HG03378 (cell line): Measurements from ENCODE around the gene RBBP4.
"Not testable (repeated sequence)": the region's sequence is repeated elsewhere in the genome, so short reads cannot be mapped to it uniquely, and the experiment has no call there.

Source experiments
- ATAC-seq: cut with Tn5 transposase; IDR thresholded peaks from one replicate; pipeline ENCODE4 v1.9.1; 2021; ENCODE audit warnings: mild to moderate bottlenecking, moderate library complexity; ENCODE audit not compliant: unreplicated experiment

RBBP4 gene

DNA sequence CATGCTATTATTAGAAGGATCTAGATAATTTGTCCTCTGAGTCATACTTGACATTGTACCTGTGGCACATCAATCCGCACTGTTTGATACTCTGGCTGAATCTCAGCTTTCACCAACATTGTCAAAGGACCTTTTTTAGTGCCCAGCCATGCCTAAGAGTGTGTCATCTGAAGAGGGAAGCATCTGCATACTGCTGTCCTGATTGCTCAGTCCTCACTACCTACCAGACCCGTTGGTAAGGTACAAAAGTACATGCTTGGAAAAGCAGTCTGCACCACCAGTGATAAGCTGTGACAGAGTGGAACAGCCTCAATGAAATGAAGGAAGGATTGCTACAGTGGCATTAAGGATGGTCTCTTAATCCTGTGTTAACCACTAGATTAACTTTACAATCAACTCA lies 34.5 kb downstream of the RBBP4 start:
- ATAC-seq: no peak

DNA sequence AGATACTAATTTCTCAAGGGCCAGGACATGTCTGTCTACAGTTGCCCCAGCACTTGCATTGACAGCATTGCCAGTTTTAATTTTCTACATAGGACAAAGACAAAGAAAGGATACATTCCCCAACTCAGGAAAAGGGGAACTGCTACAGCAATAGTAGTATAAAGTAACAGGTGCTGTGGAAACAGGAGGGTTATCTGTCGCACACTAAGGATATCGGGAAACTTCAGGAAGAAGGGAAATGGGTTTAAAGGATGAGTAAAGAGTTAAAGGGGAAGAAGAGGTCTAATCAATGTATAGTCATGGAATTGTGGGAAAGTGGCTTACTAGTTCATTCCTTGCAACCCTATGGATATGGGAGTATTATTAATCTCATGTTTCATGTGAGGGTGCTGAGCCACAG lies 35.4 kb downstream of the RBBP4 start:
- no peak for ATAC-seq

DNA sequence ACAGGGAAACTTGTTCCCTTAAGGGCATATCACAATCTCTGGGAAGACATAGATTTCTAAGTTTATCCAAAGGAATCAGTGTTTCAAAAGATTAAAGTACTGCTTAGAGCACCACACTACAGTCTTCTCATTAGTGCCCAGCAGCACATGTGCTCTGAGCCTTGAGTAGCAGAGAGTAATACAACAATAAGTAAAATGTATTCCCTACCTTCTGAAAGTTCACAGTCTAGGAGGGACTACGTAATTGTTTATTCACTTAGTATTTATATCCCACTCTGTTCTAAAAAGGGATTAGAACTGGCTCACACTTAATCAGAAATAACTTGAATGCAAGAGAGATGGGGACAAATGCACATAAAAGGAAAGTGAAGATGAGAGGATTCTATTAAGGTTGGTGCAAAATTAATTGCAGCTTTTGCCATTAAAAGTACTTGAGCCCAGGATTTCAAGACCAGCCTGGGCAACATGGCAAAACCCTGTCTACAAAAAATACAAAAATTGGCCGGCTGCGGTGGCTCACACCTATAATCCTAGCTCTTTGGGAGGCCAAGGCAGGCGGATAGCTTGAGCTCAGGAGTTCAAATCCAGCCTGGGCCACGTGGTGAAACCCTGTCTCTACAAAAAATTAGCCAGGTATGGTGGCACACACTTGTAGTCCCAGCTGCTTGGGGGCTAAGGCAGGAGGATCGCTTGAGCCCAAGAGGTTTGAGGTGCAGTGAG lies 42.6 kb downstream of the RBBP4 start:
- ATAC-seq: no peak

GRCh38 chr1:32695098-32695904 lies 44.3 kb downstream of the RBBP4 start:
- no peak for ATAC-seq

DNA sequence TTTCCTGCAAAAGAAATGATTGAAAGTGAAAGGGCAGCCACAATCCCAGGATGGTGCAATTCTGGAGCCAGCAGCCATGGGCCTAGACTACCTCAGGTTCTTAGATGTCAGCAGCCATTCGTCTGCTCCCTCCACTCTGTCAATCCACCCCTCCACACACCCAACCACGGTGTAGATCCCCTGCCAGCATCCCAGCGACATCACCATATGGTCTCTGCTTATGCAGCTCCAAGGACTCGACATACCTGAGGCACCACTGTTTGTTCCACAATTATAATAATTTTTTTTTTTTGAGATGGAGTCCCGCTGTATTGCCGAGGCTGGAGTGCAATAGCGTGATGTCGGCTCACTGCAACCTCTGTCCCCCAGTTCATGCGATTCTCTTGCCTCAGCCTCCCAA lies 45.0 kb downstream of the RBBP4 start:
- ATAC-seq: no peak

DNA sequence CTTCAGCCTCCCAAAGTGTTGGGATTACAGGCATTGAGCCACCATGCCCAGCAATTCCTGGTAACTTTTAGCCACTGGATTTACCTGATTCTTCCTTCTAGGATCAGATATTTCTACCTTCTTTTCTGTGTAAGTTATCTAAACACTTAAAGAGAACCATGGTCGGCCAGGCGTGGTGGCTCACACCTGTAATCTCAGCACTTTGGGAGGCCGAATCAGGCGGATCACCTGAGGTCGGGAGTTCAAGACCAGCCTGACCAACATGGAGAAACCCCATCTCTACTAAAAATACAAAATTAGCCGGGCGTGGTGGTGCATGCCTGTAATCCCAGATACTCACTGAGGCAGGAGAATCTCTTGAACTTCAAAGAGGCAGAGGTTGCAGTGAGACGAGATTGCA lies 46.0 kb downstream of the RBBP4 start:
- ATAC-seq: not testable (repeated sequence)

DNA sequence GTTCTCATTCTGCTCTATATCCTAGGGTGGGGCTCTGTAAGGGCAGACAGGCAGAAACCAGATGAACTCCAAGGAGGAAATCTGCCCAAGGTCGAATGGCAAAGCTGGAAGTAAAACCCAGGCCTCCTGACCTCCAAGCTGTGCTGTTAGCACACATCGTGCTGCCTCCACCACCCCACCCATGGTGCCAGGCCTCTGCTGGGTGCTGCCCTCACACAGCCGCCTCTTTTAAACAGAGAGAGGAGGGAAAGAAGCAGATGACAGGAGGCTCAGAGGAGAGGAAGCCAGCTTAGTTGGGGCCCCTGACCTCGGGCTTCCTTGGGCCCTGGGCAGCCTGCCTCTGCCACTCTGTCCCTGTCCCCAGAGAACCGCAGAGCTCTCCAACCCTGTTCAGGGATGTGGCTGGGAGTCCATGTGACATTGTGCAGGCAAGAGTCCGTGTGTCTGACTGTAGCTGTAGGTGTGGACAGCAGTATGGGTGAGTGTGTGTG lies 50.5 kb downstream of the RBBP4 start:
- no peak for ATAC-seq

GRCh38 chr1:32701951-32702598 lies 51.1 kb downstream of the RBBP4 start:
- no peak for ATAC-seq

DNA sequence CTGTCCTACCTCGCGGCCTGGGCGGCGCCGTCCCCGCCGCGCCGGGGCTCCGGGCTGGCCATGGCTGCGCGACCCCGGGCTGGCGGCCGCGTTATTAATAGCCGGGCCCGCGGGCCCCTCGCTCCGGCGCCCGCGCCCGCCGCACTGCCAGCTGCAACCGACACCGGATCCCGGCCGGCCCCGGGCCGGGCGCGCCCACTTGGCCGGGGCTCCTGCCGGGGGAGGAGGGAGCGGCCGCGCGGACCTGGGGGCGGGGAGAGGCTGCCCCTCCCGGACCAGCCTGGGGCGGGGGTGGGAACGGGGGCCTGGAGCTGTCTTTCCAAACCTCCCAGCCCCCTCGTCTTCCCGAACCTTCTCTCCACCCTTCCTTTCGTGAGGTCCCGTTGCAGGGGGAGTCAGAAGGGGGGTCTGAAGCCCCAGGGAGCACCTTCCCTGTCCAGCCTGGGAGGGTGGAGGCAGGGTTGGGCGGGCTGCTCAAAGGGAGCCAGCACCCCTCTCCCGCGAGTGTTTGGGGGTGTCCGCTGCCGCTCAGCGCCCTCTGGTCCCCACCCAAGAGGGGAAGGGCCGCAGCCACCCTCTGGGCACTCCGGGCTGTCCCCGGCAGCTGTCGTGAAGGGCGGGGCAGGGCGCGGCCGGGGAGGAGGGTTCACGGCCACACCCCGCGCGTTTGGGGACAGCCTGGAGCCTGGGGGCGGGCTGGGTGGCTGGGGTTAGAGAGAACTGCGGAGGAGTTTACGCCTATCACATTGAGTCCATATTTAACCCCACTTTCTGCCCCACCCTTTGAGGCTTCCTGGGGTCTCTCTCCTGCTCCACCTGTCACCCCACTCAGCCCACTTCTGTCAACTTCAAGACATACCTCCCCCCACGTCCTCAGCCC lies 51.8 kb downstream of the RBBP4 start, which contains the start of gene SYNC:
Gene SYNC (minus strand): TSS at position 172 of the 880 bp plus-strand sequence. CDS start 110 bp downstream, at position 62.
- no peak for ATAC-seq

- ATAC-seq: no peak
Observed at GRCh38 chr1:32703479-32704291, 52.7 kb downstream of the RBBP4 start.

- ATAC-seq: no peak
Observed at GRCh38 chr1:32705516-32705915, 54.5 kb downstream of the RBBP4 start.

DNA sequence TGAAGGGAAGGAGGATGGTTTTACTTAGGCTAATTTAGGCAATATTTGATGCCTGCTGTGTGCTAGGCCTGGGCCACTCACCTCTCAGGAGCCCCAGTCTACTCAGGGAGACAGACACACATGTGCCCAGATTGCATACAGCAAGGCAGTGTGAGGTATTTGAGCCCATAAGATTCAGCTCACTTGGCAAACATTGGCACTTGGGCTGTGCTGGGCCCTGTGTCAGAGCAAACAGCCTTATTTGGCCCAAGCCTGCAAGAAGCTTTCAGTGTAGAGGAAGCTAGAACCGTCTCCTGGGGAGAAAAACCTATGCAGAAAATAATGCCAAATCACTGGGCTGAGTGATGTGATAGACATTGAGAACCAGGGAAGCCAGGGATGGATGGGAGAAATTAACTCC lies 55.5 kb downstream of the RBBP4 start:
- no peak for ATAC-seq

GRCh38 chr1:32709075-32709474 lies 58.1 kb downstream of the RBBP4 start:
- ATAC-seq: no peak

GRCh38 chr1:32709476-32709875 lies 58.5 kb downstream of the RBBP4 start:
- no peak for ATAC-seq

DNA sequence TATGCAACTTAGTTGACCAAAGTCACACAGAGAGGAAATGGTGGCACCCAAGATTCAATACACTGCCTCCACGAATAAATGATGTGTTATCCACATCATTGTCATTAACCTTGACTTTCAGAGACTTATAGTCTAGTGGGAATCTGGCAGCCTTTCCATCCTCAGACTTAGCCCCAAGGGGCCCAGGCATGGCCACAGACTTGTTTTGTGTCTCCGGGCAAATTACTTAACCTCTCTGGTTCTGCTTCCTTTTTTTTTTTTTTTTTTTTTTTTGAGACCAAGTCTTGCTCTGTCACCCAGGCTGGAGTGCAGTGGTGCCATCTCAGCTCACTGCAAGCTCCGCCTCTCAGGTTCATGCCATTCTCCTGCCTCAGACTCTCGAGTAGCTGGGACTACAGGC lies 60.2 kb downstream of the RBBP4 start:
- ATAC-seq: not testable (repeated sequence)

DNA sequence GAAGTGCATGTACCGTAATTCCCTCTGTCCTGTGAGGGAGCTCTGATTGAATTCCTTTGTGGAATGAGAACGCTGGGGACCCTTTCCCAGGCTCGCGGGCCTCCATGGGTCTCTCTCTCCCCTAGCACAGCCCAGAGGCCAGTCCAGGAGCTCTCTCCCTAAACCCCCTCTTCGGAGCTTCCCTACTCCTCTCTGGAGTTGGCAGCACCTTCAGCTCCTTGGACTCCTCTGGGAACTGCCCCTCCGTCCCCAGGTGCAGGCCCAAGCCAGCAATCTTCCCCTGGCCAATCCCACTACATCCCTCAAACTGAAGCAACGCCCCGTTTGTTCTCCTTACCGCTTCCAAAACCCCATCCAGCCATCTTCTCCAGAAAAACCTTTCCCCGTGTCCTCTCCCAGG lies 62.1 kb downstream of the RBBP4 start:
- ATAC-seq: no peak

- no peak for ATAC-seq
Observed at GRCh38 chr1:32714277-32714676, 63.3 kb downstream of the RBBP4 start.

- no peak for ATAC-seq
Observed at GRCh38 chr1:32715901-32716311, 64.9 kb downstream of the RBBP4 start.

GRCh38 chr1:32716312-32717148 lies 65.5 kb downstream of the RBBP4 start:
- ATAC-seq: no peak
